Vagina (tissue), 2 donors: Measurements from ENCODE around the gene CRABP1. TPM values are rescaled to one million over a fixed set of nuclear protein-coding genes. Genes with fewer than 3 reads are reported as not detected.

Experiments
- DNase-seq, 2 donors: peaks; one replicate each; pipeline ENCODE4 v3.0.0-alpha.2; 2017; ENCODE audit errors: extremely low spot score in 2 of 2
- H3K27ac ChIP-seq: fragments of 200-600 bp; sonication (generic); one replicate; pipeline ENCODE4 v1.5.1; 2019
- H3K27me3 ChIP-seq: fragments of 200-600 bp; sonication (generic); one replicate; pipeline ENCODE4 v1.5.1; 2019
- H3K36me3 ChIP-seq, 2 donors: fragments of 200-600 bp; sonication (generic); one replicate each; pipeline ENCODE4 v1.5.1; 2017 to 2019
- H3K4me1 ChIP-seq: fragments of 200-600 bp; sonication (generic); one replicate; pipeline ENCODE4 v1.5.1; 2019
- H3K4me3 ChIP-seq, 2 donors: fragments of 200-600 bp; sonication (generic); 1 replicate in 1 of 2; 2 replicates in 1 of 2; pipeline ENCODE4 v1.5.1; 2016 to 2019
- H3K9me3 ChIP-seq: fragments of 200-600 bp; sonication (generic); one replicate; pipeline ENCODE4 v1.5.1; 2019
- POLR2A ChIP-seq, 2 donors: fragments of 450-650 bp; IDR thresholded peaks; one replicate each; pipeline ENCODE4 v1.6.1; 2017; ENCODE audit warnings: antibody characterized with exemption in 2 of 2, mild to moderate bottlenecking in 2 of 2, moderate library complexity in 2 of 2
- POLR2AphosphoS5 ChIP-seq, 2 donors: sonication (generic); formaldehyde crosslinking; IDR thresholded peaks; one replicate each; pipeline ENCODE4 v1.9.0; 2017; ENCODE audit warnings: antibody characterized with exemption in 2 of 2, mild to moderate bottlenecking in 2 of 2, low read depth in 1 of 2; ENCODE audit not compliant: insufficient read depth in 1 of 2
- intact Hi-C: fragments of 100-400 bp; cut with DNase I; formaldehyde crosslinking; loops from one replicate; pipeline ENCODE4 v1.15.1; 2023
- total RNA-seq: library from RNA; depleted of rRNA; stranded (reverse); fragments of >200 nt; gene quantifications from one replicate; pipeline ENCODE4 v1.2.3, GENCODE V29; 2016
- TF ChIP-seq, protein P1 (sequence below), 3 experiments: fragments of 450-650 bp in 2 of 3; fragments of 200-600 bp in 1 of 3; sonication (generic) in 1 of 3; IDR thresholded peaks; one replicate each; pipeline ENCODE4 v1.5.1; 2017 to 2019; ENCODE audit warnings: antibody characterized with exemption in 3 of 3, mild to moderate bottlenecking in 2 of 3, moderate library complexity in 2 of 3

The CRABP1 gene
- total RNA-seq, 1 donor from 2014 or later, result not detected

DNA sequence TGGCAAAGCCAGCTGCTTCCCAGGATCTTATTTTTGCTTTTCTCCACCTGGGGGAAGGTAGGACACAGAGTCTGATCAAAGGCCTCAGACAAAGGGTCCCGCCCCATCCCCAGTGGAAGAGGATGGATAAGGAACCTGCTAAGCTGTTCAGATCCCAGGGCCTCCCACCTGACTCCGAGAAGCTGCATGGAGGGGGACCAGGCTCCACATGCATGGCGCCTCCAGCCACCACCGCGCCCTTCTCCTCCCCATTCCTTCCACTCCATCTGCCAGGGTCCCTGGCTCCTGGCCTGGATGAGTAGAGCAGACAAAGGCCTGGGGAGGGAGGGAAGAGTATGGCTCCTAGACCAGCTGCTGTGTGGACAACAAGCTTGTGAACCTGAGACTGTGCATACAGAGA is 20.0 kb upstream of the CRABP1 start:
- Histone ChIP-seq H3K27ac (no peak overlapping the region), H3K9me3 (no peaks in the 10 kb centered on the region), H3K4me3 (no peak overlapping the region), H3K36me3 (no peaks in the 10 kb centered on the region), H3K4me1 (no peaks in the 10 kb centered on the region), H3K27me3 (no peaks in the 10 kb centered on the region)
- intact Hi-C loops, result no loop called here
- DNase-seq, result no peak
- no peak for TF ChIP-seq POLR2A (IDR thresholded peaks at IDR 0.05)
- TF ChIP-seq, protein P1, sequence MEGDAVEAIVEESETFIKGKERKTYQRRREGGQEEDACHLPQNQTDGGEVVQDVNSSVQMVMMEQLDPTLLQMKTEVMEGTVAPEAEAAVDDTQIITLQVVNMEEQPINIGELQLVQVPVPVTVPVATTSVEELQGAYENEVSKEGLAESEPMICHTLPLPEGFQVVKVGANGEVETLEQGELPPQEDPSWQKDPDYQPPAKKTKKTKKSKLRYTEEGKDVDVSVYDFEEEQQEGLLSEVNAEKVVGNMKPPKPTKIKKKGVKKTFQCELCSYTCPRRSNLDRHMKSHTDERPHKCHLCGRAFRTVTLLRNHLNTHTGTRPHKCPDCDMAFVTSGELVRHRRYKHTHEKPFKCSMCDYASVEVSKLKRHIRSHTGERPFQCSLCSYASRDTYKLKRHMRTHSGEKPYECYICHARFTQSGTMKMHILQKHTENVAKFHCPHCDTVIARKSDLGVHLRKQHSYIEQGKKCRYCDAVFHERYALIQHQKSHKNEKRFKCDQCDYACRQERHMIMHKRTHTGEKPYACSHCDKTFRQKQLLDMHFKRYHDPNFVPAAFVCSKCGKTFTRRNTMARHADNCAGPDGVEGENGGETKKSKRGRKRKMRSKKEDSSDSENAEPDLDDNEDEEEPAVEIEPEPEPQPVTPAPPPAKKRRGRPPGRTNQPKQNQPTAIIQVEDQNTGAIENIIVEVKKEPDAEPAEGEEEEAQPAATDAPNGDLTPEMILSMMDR (IDR thresholded peaks at IDR 0.05), result no peak
- TF ChIP-seq POLR2AphosphoS5 (IDR thresholded peaks at IDR 0.05; ENCODE audit: insufficient read depth in 1 of 2, low read depth in 1 of 2), result no peak

DNA sequence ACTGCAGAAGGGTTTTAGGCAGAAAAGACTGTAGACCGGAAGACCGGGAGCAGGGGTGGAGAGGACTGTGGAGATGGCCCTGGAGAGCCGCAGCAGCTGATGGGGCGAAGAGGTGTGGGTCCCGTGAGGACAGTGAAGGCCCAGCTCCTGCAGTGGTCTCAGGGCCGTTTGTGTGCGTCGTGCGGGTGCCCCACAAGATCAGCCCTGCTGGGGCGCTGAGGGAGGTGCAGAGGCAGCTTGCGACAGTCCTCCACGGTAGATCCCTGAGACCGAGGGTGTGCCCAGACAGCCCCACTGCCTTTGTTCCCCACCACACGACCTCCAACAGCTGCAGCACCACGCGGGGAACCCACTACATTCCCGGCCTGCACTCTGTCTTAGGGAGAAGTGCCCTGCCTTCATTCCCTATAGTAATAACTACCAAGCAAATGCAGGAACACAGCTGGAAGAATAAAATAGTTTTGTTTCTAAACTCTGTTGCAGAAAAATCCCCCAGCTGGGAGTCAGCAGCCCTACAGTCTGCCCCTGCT is 19.0 kb upstream of the CRABP1 start:
- Histone ChIP-seq H3K36me3 (no peaks in the 10 kb centered on the region), H3K27ac (no peak overlapping the region), H3K4me3 (no peak overlapping the region), H3K27me3 (no peaks in the 10 kb centered on the region), H3K9me3 (no peaks in the 10 kb centered on the region), H3K4me1 (no peaks in the 10 kb centered on the region)
- intact Hi-C loops, result no loop called here
- DNase-seq, result no peak
- TF ChIP-seq POLR2AphosphoS5 (IDR thresholded peaks at IDR 0.05; ENCODE audit: insufficient read depth in 1 of 2, low read depth in 1 of 2) (no peak), POLR2A (IDR thresholded peaks at IDR 0.05) (no peak)
- TF ChIP-seq, protein P1 (IDR thresholded peaks at IDR 0.05), result no peak

DNA sequence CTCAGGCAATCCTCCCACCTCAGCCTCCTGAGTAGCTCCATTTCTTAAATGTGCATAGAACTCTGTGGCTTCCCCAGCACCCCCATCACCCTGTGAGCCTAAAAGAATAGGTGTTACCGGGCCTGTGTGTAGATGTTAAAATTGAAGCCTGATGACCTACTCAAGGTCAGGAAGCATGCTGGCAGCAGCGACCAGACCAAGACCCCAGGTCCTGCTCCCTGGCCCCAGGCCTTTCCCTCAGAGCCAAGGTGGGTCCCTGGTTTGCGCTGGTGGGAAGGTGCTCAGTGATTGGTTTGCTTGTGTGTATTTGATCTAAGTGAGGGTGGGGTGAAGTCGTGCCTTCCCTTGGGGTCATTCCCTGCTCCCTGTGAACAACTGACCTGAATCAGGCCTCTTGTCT is 18.4 kb upstream of the CRABP1 start:
- no peaks in the 10 kb centered on the region for H3K27me3 ChIP-seq
- H3K9me3 ChIP-seq, result no peaks in the 10 kb centered on the region
- no peak for DNase-seq
- TF ChIP-seq POLR2A (IDR thresholded peaks at IDR 0.05) (no peak), POLR2AphosphoS5 (IDR thresholded peaks at IDR 0.05; ENCODE audit: insufficient read depth in 1 of 2, low read depth in 1 of 2) (no peak)
- TF ChIP-seq, protein P1 (IDR thresholded peaks at IDR 0.05), result no peak
- H3K36me3 ChIP-seq, result no peaks in the 10 kb centered on the region
- intact Hi-C loops, result no loop called here
- H3K4me3 ChIP-seq, result no peak overlapping the region
- no peak overlapping the region for H3K27ac ChIP-seq
- no peaks in the 10 kb centered on the region for H3K4me1 ChIP-seq

DNA sequence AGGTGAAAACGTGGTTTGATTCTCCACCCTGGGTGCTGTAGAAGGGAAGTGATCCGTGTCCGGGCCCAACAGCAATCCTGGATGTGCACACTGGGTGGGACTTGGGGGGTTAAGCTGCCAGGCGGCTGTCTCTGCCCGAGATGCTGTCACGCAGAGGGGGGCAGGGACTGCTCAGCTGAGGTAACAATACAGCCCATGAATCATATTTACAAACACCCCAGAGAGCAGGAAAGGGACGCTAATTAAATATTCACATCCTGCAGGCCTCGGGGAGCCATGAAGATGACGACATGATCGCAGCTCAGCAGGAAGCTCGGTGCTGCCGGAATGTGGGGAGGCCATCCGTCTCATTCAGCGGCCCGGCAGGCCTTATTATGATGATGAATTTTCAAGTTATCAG is 17.9 kb upstream of the CRABP1 start:
- H3K36me3 ChIP-seq, result no peaks in the 10 kb centered on the region
- no peak for DNase-seq
- intact Hi-C loops, result no loop called here
- no peak overlapping the region for H3K27ac ChIP-seq
- H3K9me3 ChIP-seq, result no peaks in the 10 kb centered on the region
- no peak overlapping the region for H3K4me3 ChIP-seq
- no peaks in the 10 kb centered on the region for H3K27me3 ChIP-seq
- TF ChIP-seq POLR2AphosphoS5 (IDR thresholded peaks at IDR 0.05; ENCODE audit: insufficient read depth in 1 of 2, low read depth in 1 of 2), result no peak
- no peak for TF ChIP-seq POLR2A (IDR thresholded peaks at IDR 0.05)
- TF ChIP-seq, protein P1 (IDR thresholded peaks at IDR 0.05), result no peak
- no peaks in the 10 kb centered on the region for H3K4me1 ChIP-seq

DNA sequence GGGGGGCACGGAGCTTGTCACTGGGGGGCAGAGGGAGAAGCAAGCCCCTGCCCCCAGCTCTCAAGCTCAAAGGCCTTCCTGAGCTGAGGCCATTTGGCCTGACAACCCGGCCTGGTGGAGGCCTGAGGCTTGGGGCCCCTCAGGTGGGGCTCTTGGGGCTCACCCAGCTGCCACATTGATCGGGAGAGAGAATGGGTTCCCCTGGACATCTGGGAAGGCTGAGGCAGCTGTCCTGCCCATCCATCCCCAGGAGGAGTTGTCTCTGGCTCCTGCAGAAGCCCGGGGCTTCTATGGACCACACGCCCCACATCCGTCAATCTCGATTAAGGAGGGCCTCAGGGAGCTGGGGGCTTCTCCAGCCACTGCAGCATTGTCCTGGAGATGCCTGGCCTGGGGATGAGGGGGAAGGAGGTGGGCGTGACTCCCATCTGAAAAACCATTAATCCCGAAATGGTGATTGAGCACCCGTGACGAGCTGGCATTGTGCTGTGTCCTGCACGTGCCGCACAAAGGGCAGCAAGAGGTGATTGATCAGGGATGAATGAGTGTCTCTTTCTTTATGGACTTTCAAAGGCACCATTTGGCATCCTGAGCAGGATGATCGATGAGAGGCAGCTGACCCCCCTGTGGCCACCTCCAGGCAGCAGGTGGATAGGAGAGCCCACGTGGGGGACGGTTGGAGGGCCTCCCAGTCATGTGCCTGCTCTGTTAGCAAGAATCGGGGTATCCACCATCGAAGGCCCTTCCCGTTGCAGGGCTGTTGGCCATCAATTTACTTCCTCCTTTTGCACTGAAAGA is 17.2 kb upstream of the CRABP1 start:
- Histone ChIP-seq H3K27ac (no peak overlapping the region), H3K4me1 (no peaks in the 10 kb centered on the region), H3K9me3 (no peaks in the 10 kb centered on the region), H3K27me3 (no peaks in the 10 kb centered on the region), H3K36me3 (no peaks in the 10 kb centered on the region), H3K4me3 (no peak overlapping the region)
- no peak for DNase-seq
- TF ChIP-seq POLR2A (IDR thresholded peaks at IDR 0.05), result no peak
- intact Hi-C loops, result no loop called here
